Activated CD4-positive, alpha-beta T cell treated with anti-CD3 and anti-CD28 coated beads, Interleukin-2, amount 10 ng/mL, durations not matched to agents 7 days and 5 days (primary cell): ENCODE results near the gene CTRB1. TPM values are rescaled to one million over a fixed set of nuclear protein-coding genes. Genes with fewer than 3 reads are reported as not detected.
A peak's percentile ranks its signal among the peaks of the same experiment; 100 is the strongest.

ENCODE experiments used
- CTCF ChIA-PET: fragments of 350-600 bp; sonication (Branson Sonifier 250); formaldehyde crosslinking; loops from one replicate; lab custom pipeline; 2021; ENCODE audit warnings: antibody characterized with exemption; lab: Charles Lee
- POLR2A ChIA-PET: fragments of 350-600 bp; sonication (Branson Sonifier 250); formaldehyde crosslinking; loops from one replicate; lab custom pipeline; 2021; ENCODE audit warnings: antibody characterized with exemption; lab: Charles Lee
- DNase-seq: peaks from one replicate; pipeline ENCODE4 v3.0.0-alpha.2; 2020
- H3K27ac Mint-ChIP-seq: one replicate; pipeline ENCODE4 v1.8.0; 2021; ENCODE audit warnings: mild to moderate bottlenecking, moderate library complexity, mixed read lengths
- H3K27me3 Mint-ChIP-seq: one replicate; pipeline ENCODE4 v1.8.0; 2021; ENCODE audit warnings: mixed read lengths
- H3K36me3 Mint-ChIP-seq: one replicate; pipeline ENCODE4 v1.8.0; 2021; ENCODE audit warnings: low read depth, mixed read lengths
- H3K4me1 Mint-ChIP-seq: one replicate; pipeline ENCODE4 v1.8.0; 2021; ENCODE audit warnings: mixed read lengths
- H3K4me3 Mint-ChIP-seq: one replicate; pipeline ENCODE4 v1.8.0; 2021; ENCODE audit warnings: mild to moderate bottlenecking, moderate library complexity, mixed read lengths
- H3K9me3 Mint-ChIP-seq: one replicate; pipeline ENCODE4 v1.8.0; 2021; ENCODE audit warnings: mixed read lengths
- total RNA-seq, 2 experiments: library from RNA; stranded (reverse); gene quantifications; one replicate each; pipeline ENCODE4 v1.2.3, GENCODE V29; 2021

Gene CTRB1
- total RNA-seq, 2 experiments from 2014 or later = not detected

GRCh38 chr16:75260851-75261589, 42.2 kb downstream of the CTRB1 start:
- no peaks in the 10 kb centered on the region for H3K36me3 Mint-ChIP-seq
- H3K4me1 Mint-ChIP-seq = no peaks in the 10 kb centered on the region
- peaks cover 35% of the 10 kb centered on the region for H3K27me3 Mint-ChIP-seq
- no peak overlapping the region for H3K4me3 Mint-ChIP-seq
- no peak overlapping the region for H3K27ac Mint-ChIP-seq
- POLR2A ChIA-PET = no interaction called here
- CTCF ChIA-PET = interaction anchor here (0.8 kb wide), 1 partner anchor 121 kb away, joined by 3 read pairs; no protein-coding TSS in a partner anchor
- no peak for DNase-seq
- no peaks in the 10 kb centered on the region for H3K9me3 Mint-ChIP-seq

DNA sequence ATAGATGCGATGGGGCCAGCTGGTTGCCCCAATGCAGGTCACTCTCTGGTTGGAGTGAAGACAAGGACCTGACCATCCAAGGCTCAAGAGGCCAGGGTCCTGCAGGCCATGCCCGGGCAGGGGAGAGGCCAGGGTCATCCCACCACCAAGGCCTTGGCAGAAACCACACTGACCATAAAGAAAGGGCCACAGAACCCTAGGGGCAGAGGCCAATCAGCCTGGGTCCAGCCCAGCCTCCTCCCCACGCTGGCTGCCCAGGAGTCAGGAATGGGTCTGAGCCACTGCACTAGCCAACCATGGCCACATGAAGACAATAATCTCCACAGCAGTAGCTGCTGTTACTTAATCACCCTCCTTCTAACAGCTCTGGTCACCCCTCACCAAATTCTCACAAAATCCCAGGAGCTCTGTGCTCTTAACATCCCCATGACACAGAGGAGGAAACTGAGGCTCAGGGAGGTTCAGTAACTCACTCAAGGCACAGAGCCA, 42.8 kb downstream of the CTRB1 start:
- Mint-ChIP-seq H3K4me3 (no peak overlapping the region), H3K27ac (no peak overlapping the region), H3K4me1 (peaks cover 1% of the 10 kb centered on the region), H3K9me3 (no peaks in the 10 kb centered on the region), H3K36me3 (no peaks in the 10 kb centered on the region), H3K27me3 (peaks cover 39% of the 10 kb centered on the region)
- POLR2A ChIA-PET = no interaction called here
- CTCF ChIA-PET = interaction anchor here (0.8 kb wide), 1 partner anchor 120 kb away, joined by 3 read pairs; no protein-coding TSS in a partner anchor
- no peak for DNase-seq

- Mint-ChIP-seq H3K27me3 (peaks cover 43% of the 10 kb centered on the region), H3K4me1 (peaks cover 1% of the 10 kb centered on the region), H3K36me3 (no peaks in the 10 kb centered on the region), H3K9me3 (no peaks in the 10 kb centered on the region), H3K4me3 (no peak overlapping the region), H3K27ac (no peak overlapping the region)
- ChIA-PET POLR2A (no interaction called here), CTCF (interaction anchor here (0.8 to 1.3 kb wide), 2 partner anchors 14 to 120 kb away, joined by 3 read pairs; no protein-coding TSS in a partner anchor)
- DNase-seq = no peak
Observed at GRCh38 chr16:75262104-75262799, 43.5 kb downstream of the CTRB1 start.

- H3K4me1 Mint-ChIP-seq = peaks cover 1% of the 10 kb centered on the region
- H3K27ac Mint-ChIP-seq = no peak overlapping the region
- ChIA-PET POLR2A (no interaction called here), CTCF (interaction anchor here (1.3 kb wide), 1 partner anchor 14 kb away, joined by 3 read pairs; no protein-coding TSS in a partner anchor)
- H3K27me3 Mint-ChIP-seq = peaks cover 45% of the 10 kb centered on the region
- H3K9me3 Mint-ChIP-seq = no peaks in the 10 kb centered on the region
- no peak overlapping the region for H3K4me3 Mint-ChIP-seq
- DNase-seq = no peak
- no peaks in the 10 kb centered on the region for H3K36me3 Mint-ChIP-seq
Observed at GRCh38 chr16:75262800-75263127, 44.0 kb downstream of the CTRB1 start.

DNA sequence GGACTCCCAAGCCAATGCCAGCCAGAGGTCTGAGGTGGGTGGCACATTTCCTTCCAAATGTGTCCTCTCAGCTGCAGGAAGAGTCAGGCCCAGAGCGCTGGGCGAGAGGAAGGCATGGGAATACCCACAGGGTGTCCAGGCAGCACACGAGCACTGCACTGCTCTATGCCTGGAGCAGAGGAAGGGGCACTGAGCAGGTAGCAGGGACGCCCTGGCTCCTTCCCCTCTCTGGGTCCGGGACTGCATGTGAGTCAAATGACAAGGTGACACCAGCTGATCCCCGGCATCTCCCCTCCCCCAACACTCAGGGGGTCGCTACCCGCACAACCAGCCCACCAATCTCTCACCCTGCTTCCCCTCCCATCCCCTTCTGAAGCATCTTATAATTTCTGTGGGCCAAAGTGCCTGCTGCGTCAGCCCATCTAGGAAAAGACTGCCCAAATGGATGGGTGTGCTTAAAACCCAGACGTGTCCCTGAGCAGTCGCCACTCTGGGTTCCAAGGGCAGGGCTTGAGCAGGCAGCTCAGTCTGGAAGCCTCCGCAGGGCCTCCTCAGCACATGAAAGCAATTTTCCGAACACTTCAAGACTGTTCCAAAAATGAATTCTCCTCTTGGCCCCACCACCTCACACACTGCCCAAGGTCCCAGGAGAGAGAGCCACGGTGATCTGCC, 44.6 kb downstream of the CTRB1 start:
- CTCF ChIA-PET = interaction anchor here (1.3 kb wide), 1 partner anchor 13 kb away, joined by 3 read pairs; no protein-coding TSS in a partner anchor
- no peak overlapping the region for H3K27ac Mint-ChIP-seq
- POLR2A ChIA-PET = no interaction called here
- no peak for DNase-seq
- H3K4me1 Mint-ChIP-seq = peaks cover 1% of the 10 kb centered on the region
- H3K36me3 Mint-ChIP-seq = no peaks in the 10 kb centered on the region
- H3K4me3 Mint-ChIP-seq = no peak overlapping the region
- H3K27me3 Mint-ChIP-seq = peaks cover 42% of the 10 kb centered on the region
- H3K9me3 Mint-ChIP-seq = no peaks in the 10 kb centered on the region

- Mint-ChIP-seq H3K27me3 (peaks cover 41% of the 10 kb centered on the region), H3K9me3 (no peaks in the 10 kb centered on the region), H3K4me3 (no peak overlapping the region), H3K27ac (peak overlapping the region; percentile 46), H3K4me1 (peaks cover 1% of the 10 kb centered on the region), H3K36me3 (no peaks in the 10 kb centered on the region)
- no peak for DNase-seq
- CTCF ChIA-PET = no interaction called here
- POLR2A ChIA-PET = no interaction called here
Observed at GRCh38 chr16:75263963-75264445, 45.2 kb downstream of the CTRB1 start.

DNA sequence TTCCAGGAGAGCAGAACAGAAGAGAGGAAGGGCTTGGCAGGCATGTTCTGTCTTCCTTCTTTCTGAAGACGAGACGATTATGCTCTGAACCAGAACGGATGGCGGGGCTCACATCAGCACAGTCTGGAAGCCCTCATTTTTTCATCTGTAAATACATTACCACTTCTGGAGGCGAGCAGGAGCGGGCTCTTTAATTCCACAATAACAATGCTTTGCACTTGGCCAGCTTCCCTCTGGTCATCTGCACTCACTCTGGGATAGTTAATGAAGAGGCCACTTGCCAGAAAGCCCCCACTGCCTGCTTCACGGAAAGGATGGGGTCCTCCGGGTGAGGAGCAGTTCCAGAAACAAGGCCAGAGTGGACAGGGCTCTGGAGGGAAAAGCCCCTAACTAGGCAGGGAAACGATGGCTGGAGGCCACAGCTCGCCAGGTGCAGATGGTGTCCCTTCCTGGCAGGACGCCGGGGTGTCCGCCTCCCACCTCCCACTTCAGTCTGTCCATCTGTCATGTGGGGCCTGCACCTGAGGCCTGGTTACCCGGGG, 45.7 kb downstream of the CTRB1 start:
- ChIA-PET POLR2A (no interaction called here), CTCF (no interaction called here)
- DNase-seq = no peak
- H3K27me3 Mint-ChIP-seq = peaks cover 40% of the 10 kb centered on the region
- no peak overlapping the region for H3K4me3 Mint-ChIP-seq
- peaks cover 1% of the 10 kb centered on the region for H3K4me1 Mint-ChIP-seq
- no peaks in the 10 kb centered on the region for H3K36me3 Mint-ChIP-seq
- H3K27ac Mint-ChIP-seq = peak overlapping the region; percentile 46
- no peaks in the 10 kb centered on the region for H3K9me3 Mint-ChIP-seq

- H3K36me3 Mint-ChIP-seq = no peaks in the 10 kb centered on the region
- DNase-seq = no peak
- CTCF ChIA-PET = no interaction called here
- H3K4me3 Mint-ChIP-seq = no peak overlapping the region
- no peak overlapping the region for H3K27ac Mint-ChIP-seq
- H3K9me3 Mint-ChIP-seq = no peaks in the 10 kb centered on the region
- H3K4me1 Mint-ChIP-seq = peaks cover 1% of the 10 kb centered on the region
- POLR2A ChIA-PET = no interaction called here
- peaks cover 43% of the 10 kb centered on the region for H3K27me3 Mint-ChIP-seq
Observed at GRCh38 chr16:75264999-75265910, 46.5 kb downstream of the CTRB1 start.

- no peak for DNase-seq
- ChIA-PET CTCF (interaction anchor here (0.8 kb wide), 1 partner anchor 13 kb away, joined by 3 read pairs; no protein-coding TSS in a partner anchor), POLR2A (no interaction called here)
- peaks cover 39% of the 10 kb centered on the region for H3K27me3 Mint-ChIP-seq
- H3K9me3 Mint-ChIP-seq = no peaks in the 10 kb centered on the region
- H3K36me3 Mint-ChIP-seq = no peaks in the 10 kb centered on the region
- H3K4me1 Mint-ChIP-seq = peaks cover 1% of the 10 kb centered on the region
- no peak overlapping the region for H3K4me3 Mint-ChIP-seq
- no peak overlapping the region for H3K27ac Mint-ChIP-seq
Observed at GRCh38 chr16:75265911-75266701, 47.3 kb downstream of the CTRB1 start.

- no peak overlapping the region for H3K4me3 Mint-ChIP-seq
- CTCF ChIA-PET = interaction anchor here (0.8 to 1.1 kb wide), 2 partner anchors 12 to 27 kb away, joined by 3 read pairs; no protein-coding TSS in a partner anchor
- POLR2A ChIA-PET = no interaction called here
- H3K4me1 Mint-ChIP-seq = peaks cover 1% of the 10 kb centered on the region
- no peak for DNase-seq
- no peaks in the 10 kb centered on the region for H3K36me3 Mint-ChIP-seq
- H3K27ac Mint-ChIP-seq = no peak overlapping the region
- H3K27me3 Mint-ChIP-seq = peaks cover 46% of the 10 kb centered on the region
- no peaks in the 10 kb centered on the region for H3K9me3 Mint-ChIP-seq
Observed at GRCh38 chr16:75266738-75267630, 48.2 kb downstream of the CTRB1 start.
